ENCODE results near the gene KRT26. TPM values are rescaled to one million over a fixed set of nuclear protein-coding genes. Genes with fewer than 3 reads are reported as not detected.

KRT26 gene, protein sequence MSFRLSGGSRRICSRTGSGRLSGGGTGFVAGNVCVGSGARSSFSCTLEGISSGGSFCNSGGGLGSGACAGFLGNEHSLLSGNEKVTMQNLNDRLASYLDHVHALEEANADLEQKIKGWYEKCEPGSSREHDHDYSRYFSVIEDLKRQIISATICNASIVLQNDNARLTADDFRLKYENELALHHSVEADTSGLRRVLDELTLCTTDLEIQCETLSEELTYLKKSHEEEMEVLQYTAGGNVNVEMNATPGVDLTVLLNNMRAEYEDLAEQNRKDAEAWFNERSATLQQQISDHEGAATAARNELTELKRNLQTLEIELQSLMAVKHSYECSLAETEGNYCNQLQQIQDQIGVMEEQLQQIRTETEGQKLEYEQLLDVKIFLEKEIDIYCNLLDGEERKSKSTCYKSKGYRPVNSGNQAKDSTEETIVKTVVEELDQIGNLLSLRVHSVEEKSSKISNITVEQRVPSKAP
- total RNA-seq, result not detected

DNA sequence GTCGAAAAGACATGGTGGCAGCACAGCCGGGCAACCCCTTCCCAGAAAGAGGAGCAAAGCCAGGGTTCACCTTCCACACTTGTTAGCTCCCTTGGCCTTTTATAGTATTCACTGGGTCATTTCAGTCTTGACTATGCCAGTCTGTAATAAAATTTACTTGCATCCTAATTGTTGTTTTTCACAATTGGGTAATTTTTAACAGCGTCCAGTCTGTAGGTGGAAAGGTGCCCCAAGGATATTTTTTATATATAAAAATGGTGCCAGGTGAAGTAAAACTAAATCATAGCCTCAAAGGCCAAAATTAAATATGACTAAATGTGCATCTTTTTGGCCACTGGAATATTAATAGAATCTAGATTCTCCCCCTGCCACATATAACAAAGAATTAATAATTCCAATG lies at the start of gene KRT26:
Gene KRT26 (minus strand): TSS at position 101 of the 400 bp plus-strand sequence. CDS start 88 bp downstream, at position 13.

DNA sequence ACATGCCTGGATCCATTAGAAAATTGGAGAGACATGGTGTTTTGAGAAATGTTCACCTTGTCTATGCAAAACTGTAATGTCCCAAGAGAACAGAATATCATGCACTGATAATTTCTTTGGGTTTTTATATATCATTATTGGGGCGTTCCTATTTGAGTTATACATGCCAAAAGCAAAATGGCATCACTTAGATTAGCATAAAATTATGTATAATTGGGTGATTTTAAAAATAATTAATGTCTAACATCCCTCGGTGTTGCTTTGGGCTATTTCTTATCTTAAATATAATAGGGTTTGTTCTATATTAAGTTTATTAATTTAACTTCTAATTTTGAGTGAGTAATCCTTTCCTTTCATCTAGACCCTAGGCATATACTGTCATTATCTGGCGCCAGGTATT lies 27.9 kb upstream of the KRT26 start, which contains the start of gene KRT28:
Gene KRT28 (minus strand): TSS at position 101 of the 400 bp plus-strand sequence. CDS start 66 bp downstream, at position 35.

DNA sequence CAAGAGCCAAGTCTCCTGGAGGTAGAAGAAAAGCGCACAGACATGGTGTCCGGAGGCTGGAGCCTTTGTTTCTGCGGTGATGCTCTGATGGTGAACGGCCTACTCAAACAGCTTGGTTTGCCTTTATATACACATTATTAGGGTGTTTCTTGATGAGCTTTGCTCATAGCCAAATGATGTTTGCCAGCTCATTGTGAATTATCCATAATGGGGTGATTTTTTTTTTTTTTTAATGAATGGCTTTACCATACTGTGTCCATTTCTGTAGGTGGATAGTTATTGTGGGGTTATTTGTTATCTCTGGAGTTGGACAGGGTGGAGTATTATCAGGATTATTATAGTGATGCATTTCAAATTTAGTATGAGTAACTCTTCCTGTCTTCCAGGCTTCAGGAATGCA lies 10.4 kb upstream of the KRT26 start, which contains the start of gene KRT27:
Gene KRT27 (minus strand): TSS at position 101 of the 400 bp plus-strand sequence. CDS start 57 bp downstream, at position 44.

DNA sequence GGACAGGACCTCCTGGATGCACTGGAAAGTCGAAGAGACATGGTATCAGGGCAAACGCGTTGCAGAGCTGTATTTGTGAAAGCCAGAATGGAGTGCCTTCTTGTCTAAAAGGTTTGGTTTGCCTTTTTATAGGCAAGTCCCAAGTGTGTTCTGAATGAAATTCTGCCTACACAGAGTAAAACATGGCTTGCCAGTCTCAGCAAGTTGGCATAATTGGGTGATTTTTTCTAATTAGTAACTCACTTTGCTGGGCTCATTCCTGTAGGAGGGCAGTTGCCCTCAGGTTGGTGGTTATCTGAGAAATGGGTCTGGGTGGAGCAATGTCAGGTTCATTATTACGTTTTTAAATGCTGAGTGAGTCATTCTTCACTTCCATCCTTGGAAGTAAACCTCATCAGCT lies 16.8 kb downstream of the KRT26 start, which contains the start of gene KRT25:
Gene KRT25 (minus strand): TSS at position 101 of the 400 bp plus-strand sequence. CDS start 60 bp downstream, at position 41.

Other genes with a start within 250 kb of the KRT26 start
- gene CCR7, start 206.7 kb downstream of the KRT26 start, total RNA-seq, result not detected
- 186 TPM for gene SMARCE1, start 124.4 kb downstream of the KRT26 start, total RNA-seq
- gene KRT222, start 107.0 kb downstream of the KRT26 start, total RNA-seq, result 11.5 TPM
- gene KRT24, start 68.4 kb downstream of the KRT26 start, total RNA-seq, result not detected
- 0.22 TPM for gene KRT25, start 16.9 kb downstream of the KRT26 start, total RNA-seq
- gene KRT27, start 10.3 kb upstream of the KRT26 start, total RNA-seq, result 0.22 TPM
- 0.27 TPM for gene KRT28, start 27.8 kb upstream of the KRT26 start, total RNA-seq
- 14.5 TPM for gene KRT10, start 50.4 kb upstream of the KRT26 start, total RNA-seq
- gene KRT12, start 95.0 kb upstream of the KRT26 start, total RNA-seq, result 50.0 TPM
- not detected for gene KRT20, start 113.0 kb upstream of the KRT26 start, total RNA-seq
- gene KRT23, start 165.4 kb upstream of the KRT26 start, total RNA-seq, result 9.0 TPM
- 0.44 TPM for gene KRT39, start 194.7 kb upstream of the KRT26 start, total RNA-seq
- gene KRT40, start 212.1 kb upstream of the KRT26 start, total RNA-seq, result 1.4 TPM
- not detected for gene KRTAP3-3, start 222.0 kb upstream of the KRT26 start, total RNA-seq
- gene KRTAP3-2, start 227.7 kb upstream of the KRT26 start, total RNA-seq, result not detected
- gene KRTAP3-1, start 236.9 kb upstream of the KRT26 start, total RNA-seq, result not detected